Fibroblast of skin of left quadriceps (primary cell): ENCODE measurements around the gene NMD3.

Experiments used
- DNase-seq, 2 experiments: peaks; one replicate each; pipeline ENCODE4 v3.0.0-alpha.2; 2013; ENCODE audit warnings: low read depth in 2 of 2

Gene NMD3

DNA sequence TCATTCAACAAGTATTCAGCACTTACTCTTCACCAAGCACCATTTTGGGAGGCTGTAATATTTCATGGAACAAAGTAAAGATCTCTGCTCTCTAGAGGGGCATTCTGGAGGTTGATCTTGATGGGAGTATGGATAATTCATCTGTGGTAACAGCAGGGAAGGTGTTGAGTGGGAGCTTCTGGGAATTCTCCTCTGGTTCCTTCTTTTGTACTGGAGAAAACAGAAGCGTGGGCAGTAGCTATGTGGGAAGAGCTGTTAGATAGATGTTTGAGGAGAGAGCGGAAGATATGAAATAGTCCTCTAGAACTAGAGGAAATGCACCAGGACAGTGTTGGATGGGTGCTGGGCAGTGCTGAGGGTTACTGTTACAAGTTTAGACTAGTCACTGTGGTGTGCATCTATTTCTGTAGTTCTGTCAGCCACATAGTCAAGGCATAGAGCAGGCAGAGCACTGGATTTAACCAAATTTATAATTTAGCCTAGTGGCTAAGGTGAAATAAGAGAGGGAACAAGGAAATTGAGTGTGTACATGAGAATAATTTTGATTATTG lies 9.6 kb downstream of the NMD3 start:
- no peak for DNase-seq

DNA sequence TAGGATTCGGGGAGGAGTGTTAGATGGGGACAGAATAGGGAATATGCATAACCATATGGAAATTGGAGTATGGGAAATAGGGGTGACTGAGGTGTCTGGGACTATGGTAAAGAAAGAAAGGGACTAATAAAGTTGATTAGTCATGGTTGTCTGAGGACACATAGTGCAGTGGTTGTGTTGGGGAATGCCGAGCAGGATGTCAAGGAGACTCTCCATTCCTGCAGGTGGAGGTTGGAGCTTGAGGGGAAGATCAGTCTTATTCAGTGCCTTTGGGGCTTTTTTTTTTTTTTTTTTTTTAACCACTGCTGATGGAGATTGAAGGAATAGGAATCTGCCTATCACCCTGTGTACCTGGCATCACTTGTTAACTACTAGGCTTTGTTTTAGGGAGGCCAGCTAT lies 10.8 kb downstream of the NMD3 start:
- no peak for DNase-seq

DNA sequence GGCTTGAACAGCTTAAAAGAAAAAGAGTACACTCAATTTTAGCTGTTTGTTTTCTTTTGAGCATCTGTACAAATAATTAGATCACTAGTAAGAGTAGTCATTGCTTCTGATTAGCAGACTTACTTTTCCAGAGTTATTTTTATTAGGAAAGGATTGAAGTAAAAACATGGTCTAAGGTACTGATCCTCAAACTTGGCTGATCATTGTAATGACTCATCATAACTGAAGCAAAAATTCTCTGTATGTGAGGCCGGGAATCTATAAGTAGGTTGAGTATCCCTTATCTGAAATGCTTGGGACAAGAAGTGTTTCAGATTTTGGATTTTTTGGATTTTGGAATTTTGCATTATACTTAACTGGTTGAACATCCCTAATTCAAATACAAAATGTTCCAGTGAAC lies 12.4 kb downstream of the NMD3 start:
- no peak for DNase-seq

DNA sequence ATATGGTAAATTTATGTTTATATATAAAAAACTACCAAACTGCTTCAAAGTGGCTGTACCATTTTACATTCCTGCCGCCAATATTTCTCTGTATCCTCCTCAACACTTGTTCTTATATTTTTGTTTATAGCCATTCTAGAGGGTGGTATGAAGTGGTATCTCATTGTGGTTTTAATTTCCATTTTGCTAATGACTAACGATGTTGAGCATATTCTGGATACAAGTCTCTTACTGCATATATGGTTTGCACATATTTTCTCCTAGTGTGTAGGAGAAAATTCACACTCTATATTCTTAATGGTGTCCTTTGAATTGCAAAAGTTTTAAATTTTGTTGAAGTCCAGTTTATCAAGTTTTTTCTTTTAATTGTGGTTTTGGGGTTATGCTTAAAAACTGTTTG lies 15.1 kb downstream of the NMD3 start:
- no peak for DNase-seq

GRCh38 chr3:161239700-161240099 lies 18.6 kb downstream of the NMD3 start:
- DNase-seq = no peak

DNA sequence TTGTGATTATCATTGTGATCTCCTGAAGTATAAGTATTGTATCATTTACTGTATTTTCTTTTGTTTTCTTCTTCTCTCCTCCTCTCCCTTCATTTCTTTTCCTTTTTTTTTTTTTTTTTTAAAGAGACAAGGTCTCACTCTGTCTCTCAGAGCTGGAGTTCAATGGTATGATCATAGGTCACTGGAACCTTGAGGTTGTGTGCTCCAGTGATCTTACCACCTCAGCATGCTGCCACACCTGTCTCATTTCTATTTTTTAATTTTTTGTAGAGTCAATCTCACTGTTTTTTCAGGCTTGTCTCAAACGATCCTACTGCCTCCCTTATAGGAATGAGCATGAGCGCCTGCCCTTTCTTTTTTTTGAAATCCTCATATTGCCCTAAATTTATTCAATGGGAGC lies 23.4 kb downstream of the NMD3 start:
- no peak for DNase-seq

- no peak for DNase-seq
Observed at GRCh38 chr3:161247049-161247448, 25.9 kb downstream of the NMD3 start.

GRCh38 chr3:161250116-161250515 lies 29.0 kb downstream of the NMD3 start:
- no peak for DNase-seq

- no peak for DNase-seq
Observed at GRCh38 chr3:161251716-161252115, 30.6 kb downstream of the NMD3 start.

GRCh38 chr3:161252143-161252542 lies 31.0 kb downstream of the NMD3 start:
- DNase-seq = no peak

DNA sequence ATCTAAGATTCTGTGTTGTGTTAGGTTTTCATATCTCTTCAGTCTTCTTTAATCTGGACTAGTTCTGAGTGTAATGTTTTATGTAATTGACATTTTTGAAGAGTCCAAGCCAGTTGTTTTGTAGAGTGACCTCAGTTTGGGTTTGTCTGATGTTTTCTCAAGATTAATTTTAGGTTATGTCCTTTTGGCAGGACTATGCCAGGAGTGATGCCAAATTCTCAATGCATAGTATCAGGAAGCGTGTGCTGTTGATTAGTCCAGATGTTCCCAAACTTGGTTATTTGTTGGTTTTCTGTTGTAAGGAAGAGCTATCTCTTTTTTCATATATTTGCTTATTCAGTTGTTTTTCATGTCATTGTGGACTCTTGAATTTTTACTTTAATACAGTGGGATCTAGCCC lies 32.6 kb downstream of the NMD3 start:
- DNase-seq = no peak

DNA sequence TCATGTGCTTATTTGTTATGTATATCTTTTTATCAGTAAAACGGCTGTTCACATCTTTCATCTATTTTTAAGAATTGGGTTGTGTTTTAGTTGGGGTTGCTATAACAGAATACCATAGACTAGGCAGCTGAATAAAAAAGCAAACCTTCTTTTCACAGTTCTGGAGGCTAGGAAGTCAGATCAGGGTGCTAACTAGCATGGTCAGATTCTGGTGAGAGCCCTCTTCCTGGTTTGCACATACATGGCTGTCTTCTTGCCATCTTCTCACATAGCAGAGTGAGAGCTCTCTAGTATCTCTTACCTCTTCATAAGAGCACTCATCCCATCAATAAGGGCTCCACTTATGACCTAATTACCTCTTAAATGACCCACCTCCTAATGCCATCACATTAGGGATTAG lies 33.8 kb downstream of the NMD3 start:
- DNase-seq = no peak

- peak; percentile 43 to 48 for DNase-seq
Observed at GRCh38 chr3:161263057-161263456, 41.9 kb downstream of the NMD3 start.

DNA sequence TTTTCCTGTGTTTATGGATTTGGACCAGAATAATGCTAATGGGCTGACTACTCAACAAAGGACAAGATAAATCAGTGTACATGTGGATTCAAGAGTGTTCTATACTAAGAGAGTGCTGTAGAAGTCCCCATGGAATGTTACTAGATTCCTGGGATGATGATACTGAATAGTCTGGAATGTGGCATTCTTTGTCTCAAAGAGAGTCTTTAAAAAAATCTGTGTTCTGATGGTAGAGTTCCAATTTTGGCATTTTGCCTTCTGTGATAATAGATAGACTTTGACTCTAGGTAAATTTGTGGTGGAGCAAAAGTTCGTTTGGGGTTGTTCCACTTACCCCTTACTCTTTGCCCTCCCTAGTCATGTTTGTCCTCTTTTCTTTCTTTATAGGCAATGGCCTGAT lies 43.7 kb downstream of the NMD3 start:
- DNase-seq = peak; percentile 44 to 51

DNA sequence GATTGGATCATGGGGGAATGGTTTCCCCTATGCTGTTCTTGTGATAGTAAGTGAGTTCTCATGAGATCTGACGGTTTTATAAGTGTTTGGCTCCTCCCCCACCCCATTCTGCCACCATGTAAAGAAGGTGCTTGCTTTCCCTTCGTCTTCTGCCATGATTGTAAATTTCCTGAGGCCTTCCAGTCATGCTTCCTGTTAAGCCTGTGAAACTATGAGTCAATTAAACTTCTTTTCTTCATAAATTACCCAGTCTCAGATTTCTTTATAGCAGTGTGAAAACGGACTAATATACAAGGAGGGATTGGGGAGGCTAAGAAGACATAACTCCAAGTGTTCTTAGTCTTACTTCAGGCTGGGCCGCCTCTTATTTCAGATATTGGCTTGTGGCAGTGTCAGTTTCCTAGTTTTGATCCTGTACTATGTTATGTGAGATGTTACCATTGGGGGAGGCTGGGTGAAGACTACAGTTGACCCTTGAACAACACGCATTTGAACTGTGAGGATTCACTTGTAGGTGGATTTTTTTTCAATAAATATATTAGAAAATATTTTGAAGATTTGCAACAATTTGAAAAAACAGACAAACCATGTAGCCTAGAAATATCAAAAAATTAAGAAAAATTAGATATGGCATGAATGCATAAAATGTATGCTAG lies 44.9 kb downstream of the NMD3 start:
- DNase-seq = no peak

DNA sequence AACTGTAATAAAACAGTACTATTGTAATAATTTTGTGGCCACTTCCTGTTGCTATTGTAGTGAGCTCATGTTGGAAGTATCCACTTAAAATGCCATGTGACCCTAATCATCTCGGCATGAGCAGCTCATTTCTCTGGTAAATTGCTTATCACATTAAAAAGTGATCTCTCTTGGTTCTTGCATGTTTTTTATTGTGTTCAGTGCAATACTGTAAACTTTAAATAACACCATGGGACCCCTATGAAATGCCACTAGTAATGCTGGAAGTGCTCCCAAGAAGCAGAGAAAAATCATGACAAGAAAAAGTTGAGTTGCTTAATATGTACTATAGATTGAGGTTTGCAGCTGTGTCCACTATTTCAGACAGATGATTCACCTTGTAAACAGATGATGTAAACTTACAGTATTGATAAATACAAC lies 45.6 kb downstream of the NMD3 start:
- DNase-seq = peak; percentile 57 to 58

GRCh38 chr3:161267646-161268045 lies 46.5 kb downstream of the NMD3 start:
- no peak for DNase-seq

DNA sequence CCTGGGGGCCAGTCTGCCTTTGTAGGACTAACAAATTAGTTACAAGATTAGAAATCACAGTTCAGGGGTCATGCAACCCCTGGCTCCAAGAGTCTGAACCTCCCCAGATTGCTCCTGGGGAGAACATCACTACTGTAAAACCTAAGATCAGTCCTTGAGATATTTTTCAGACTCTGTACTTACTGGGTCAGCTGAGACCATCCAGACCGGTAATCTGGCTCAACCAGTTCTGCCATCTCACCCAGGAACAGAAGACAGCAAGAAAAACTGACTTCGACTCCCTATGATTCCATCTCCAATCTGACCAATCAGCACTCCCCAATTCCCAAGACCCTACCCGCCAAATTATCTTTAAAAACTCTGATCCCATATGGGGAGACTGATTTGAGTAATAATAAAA lies 47.5 kb downstream of the NMD3 start:
- DNase-seq = no peak

DNA sequence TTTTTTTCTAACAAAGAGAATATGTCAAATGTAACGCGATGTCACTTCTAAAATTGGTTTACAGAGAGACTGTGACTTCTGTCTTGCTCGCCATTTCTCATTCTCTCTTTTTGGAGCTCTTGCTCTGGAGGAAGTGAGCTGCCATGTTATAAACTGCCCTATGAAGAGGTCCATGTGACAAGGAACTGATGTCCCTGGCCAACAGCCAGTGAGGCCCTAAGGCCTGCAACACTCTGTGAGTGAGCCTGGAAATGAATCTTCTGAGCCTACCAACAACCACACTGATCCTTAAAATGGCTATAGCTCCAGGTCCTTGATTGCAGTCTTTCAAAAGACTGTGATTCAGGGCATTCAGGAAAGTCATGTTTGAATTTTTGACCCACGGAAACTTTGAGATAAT lies 49.9 kb downstream of the NMD3 start:
- no peak for DNase-seq

GRCh38 chr3:161271646-161272045 lies 50.5 kb downstream of the NMD3 start:
- no peak for DNase-seq

DNA sequence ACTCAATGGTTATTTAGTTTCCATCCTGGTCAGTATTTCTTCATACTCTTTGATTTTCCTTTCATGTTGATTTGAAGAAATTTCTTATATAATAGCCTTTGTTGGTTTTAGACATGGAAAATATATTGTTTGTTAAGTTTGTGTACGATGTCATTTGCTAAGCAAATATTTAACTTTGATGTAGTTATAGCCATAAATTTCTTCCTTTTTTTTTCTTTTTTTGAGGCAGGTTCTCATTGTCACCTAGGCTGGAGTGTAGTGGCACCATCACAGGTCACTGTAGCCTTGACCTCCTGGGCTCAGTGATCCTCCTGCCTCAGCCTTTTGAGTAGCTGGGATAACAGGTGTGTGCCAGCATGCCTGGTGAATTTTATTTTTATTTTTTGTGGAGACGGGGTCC lies 51.4 kb downstream of the NMD3 start:
- DNase-seq = no peak

DNA sequence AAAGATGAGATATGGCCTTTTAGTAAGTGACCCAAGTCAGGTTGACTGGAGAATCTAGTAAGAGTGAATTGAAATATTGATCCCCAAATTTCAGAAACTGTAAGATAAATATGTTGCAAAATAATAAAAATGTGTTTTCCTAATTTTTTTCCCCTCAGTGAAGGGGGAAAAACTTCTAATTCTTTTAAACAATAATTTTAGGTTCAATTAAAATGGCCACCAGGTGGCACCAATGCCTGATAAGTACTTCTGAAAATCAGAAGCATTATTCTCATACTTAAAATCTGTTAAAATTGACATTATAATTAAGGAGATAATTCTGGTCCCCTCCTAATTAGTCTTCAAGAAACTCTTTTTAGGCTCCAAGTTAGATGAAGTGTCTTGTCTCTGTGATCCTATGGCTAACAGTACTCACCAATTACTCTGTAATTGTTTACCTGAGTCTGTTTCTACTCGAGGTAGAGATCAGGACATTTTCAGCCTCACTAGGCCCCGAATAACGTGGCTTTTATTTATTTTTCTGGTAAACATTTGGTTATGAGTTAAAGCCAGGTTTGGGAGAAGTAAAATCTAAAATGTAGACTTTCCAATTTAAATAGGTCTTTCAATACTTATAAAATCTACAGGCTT lies 52.6 kb downstream of the NMD3 start:
- DNase-seq = no peak

GRCh38 chr3:161274691-161275298 lies 53.7 kb downstream of the NMD3 start:
- peak in 1 of 2 experiments; percentile 15 for DNase-seq
